ENCODE measurements around the gene OR10P1. TPM values are rescaled to one million over a fixed set of nuclear protein-coding genes. Genes with fewer than 3 reads are reported as not detected.

Gene OR10P1
- total and polyA plus RNA-seq, 10 of the 15 experiments (the other 5 are each of a cell fraction or from before 2014, with no cell fraction given): not detected

DNA sequence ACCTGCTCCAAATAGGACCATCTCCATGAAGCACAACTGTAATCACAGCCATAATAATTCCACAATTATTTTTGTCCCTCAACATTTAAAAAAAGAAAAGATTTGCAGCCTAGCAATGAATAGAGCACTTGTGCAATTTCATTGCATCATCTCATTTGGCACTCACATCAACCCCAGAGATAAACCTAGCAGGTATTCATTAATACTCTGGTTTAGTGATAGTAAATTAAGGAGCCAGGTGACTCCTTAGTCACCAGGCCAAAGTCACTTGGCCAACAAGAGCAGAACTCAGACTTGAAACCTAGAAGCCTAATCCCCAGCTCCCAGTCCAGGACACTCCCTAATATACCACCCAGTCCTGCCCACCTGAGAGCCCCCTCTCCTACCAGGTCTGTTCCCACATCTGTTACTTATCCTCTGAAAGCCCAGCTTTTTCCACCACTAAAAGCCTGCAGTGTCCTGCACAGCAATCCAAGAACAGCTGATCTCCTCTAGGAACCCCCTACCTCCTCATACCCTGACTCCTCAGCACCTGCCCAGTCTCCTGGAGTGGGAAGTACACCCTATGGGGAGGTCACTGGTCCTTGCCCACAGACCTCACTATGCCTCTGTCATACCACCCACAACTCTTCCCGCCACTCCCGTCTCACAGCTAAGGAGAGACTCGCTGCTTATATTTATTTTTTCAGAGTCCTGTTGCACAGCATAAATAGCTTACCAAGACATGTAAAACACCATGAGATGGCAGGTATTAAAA is 22.1 kb downstream of the OR10P1 start:
- no peak overlapping the region for H2AFZ ChIP-seq (ENCODE audit: control insufficient read depth, low read depth, low read length)
- CTCF ChIA-PET: interaction anchor here (0.8 to 6.0 kb wide), 9 partner anchors 13 to 685 kb away, joined by 3 to 109 read pairs (median 6); partner anchors contain the start of gene RDH5

More for the DNA sequence above, 22.1 kb downstream of the OR10P1 start:
- Histone ChIP-seq H3K4me1 (ENCODE audit: control insufficient read depth, insufficient read depth, low read length) (no peaks in the 10 kb centered on the region), H3K36me3 (ENCODE audit: control insufficient read depth in 2 of 2, insufficient read depth in 2 of 2, low read length in 1 of 2) (no peaks in the 10 kb centered on the region), H3K9ac (ENCODE audit: control insufficient read depth, insufficient read depth, low read length) (no peak overlapping the region), H4K20me1 (ENCODE audit: control insufficient read depth, insufficient read depth) (no peaks in the 10 kb centered on the region), H3K79me2 (ENCODE audit: control insufficient read depth, insufficient read depth, low read length) (no peaks in the 10 kb centered on the region), H3K9me3 (replicated peaks; ENCODE audit: control insufficient read depth, insufficient read depth, low read length) (no peaks in the 10 kb centered on the region), H3K27me3 (replicated peaks in 1 of 2; ENCODE audit: control insufficient read depth in 2 of 2, insufficient read depth in 2 of 2, low read length in 1 of 2) (no peaks in the 10 kb centered on the region), H3K27ac (ENCODE audit: control insufficient read depth, insufficient read depth) (no peak overlapping the region), H3K4me2 (ENCODE audit: control insufficient read depth, insufficient read depth) (no peak overlapping the region), H3K4me3 (no peak overlapping the region)
- in situ Hi-C loops (cut with MboI): no loop called here
- ATAC-seq (no peak), FAIRE-seq (no peak), DNase-seq (ENCODE audit: low read depth, low spot score) (no peak)
- TF ChIP-seq MTA3 (IDR thresholded peaks at IDR 0.05; ENCODE audit: borderline replicate concordance, low read length) (no peak), NFYB (IDR thresholded peaks at IDR 0.05; ENCODE audit: insufficient read depth, low read depth, low read length) (no peak), STAT3 (IDR thresholded peaks at IDR 0.05; ENCODE audit: low read depth, low read length) (no peak), RELA (IDR thresholded peaks at IDR 0.05; ENCODE audit: borderline replicate concordance, partially characterized antibody) (no peak), FOS (IDR thresholded peaks at IDR 0.05; ENCODE audit: borderline replicate concordance, extremely low read depth, insufficient read length) (no peak), ZNF207 (IDR thresholded peaks at IDR 0.05; ENCODE audit: borderline replicate concordance) (no peak)
- TF ChIP-seq, protein P1, sequence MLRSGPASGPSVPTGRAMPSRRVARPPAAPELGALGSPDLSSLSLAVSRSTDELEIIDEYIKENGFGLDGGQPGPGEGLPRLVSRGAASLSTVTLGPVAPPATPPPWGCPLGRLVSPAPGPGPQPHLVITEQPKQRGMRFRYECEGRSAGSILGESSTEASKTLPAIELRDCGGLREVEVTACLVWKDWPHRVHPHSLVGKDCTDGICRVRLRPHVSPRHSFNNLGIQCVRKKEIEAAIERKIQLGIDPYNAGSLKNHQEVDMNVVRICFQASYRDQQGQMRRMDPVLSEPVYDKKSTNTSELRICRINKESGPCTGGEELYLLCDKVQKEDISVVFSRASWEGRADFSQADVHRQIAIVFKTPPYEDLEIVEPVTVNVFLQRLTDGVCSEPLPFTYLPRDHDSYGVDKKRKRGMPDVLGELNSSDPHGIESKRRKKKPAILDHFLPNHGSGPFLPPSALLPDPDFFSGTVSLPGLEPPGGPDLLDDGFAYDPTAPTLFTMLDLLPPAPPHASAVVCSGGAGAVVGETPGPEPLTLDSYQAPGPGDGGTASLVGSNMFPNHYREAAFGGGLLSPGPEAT (IDR thresholded peaks at IDR 0.05; ENCODE audit: low read depth): no peak
- TF ChIP-seq, protein P2, sequence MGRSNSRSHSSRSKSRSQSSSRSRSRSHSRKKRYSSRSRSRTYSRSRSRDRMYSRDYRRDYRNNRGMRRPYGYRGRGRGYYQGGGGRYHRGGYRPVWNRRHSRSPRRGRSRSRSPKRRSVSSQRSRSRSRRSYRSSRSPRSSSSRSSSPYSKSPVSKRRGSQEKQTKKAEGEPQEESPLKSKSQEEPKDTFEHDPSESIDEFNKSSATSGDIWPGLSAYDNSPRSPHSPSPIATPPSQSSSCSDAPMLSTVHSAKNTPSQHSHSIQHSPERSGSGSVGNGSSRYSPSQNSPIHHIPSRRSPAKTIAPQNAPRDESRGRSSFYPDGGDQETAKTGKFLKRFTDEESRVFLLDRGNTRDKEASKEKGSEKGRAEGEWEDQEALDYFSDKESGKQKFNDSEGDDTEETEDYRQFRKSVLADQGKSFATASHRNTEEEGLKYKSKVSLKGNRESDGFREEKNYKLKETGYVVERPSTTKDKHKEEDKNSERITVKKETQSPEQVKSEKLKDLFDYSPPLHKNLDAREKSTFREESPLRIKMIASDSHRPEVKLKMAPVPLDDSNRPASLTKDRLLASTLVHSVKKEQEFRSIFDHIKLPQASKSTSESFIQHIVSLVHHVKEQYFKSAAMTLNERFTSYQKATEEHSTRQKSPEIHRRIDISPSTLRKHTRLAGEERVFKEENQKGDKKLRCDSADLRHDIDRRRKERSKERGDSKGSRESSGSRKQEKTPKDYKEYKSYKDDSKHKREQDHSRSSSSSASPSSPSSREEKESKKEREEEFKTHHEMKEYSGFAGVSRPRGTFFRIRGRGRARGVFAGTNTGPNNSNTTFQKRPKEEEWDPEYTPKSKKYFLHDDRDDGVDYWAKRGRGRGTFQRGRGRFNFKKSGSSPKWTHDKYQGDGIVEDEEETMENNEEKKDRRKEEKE (IDR thresholded peaks at IDR 0.05): no peak
- TF ChIP-seq, protein P3, sequence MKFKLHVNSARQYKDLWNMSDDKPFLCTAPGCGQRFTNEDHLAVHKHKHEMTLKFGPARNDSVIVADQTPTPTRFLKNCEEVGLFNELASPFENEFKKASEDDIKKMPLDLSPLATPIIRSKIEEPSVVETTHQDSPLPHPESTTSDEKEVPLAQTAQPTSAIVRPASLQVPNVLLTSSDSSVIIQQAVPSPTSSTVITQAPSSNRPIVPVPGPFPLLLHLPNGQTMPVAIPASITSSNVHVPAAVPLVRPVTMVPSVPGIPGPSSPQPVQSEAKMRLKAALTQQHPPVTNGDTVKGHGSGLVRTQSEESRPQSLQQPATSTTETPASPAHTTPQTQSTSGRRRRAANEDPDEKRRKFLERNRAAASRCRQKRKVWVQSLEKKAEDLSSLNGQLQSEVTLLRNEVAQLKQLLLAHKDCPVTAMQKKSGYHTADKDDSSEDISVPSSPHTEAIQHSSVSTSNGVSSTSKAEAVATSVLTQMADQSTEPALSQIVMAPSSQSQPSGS (IDR thresholded peaks at IDR 0.05; ENCODE audit: low read length): no peak
- TF ChIP-seq, protein P4, sequence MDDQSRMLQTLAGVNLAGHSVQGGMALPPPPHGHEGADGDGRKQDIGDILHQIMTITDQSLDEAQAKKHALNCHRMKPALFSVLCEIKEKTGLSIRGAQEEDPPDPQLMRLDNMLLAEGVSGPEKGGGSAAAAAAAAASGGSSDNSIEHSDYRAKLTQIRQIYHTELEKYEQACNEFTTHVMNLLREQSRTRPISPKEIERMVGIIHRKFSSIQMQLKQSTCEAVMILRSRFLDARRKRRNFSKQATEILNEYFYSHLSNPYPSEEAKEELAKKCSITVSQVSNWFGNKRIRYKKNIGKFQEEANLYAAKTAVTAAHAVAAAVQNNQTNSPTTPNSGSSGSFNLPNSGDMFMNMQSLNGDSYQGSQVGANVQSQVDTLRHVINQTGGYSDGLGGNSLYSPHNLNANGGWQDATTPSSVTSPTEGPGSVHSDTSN (IDR thresholded peaks at IDR 0.05; ENCODE audit: insufficient replicate concordance, low read depth, low read length): no peak
- ChIA-PET RAD21 (ENCODE audit: unreplicated experiment) (interaction anchor here (1.0 to 1.2 kb wide), 2 partner anchors 14 to 79 kb away, joined by 3 to 12 read pairs; no protein-coding TSS in a partner anchor), SMC1A (ENCODE audit: uncharacterized antibody, unreplicated experiment) (interaction anchor here (0.8 to 3.8 kb wide), 5 partner anchors 13 to 79 kb away, joined by 3 to 35 read pairs (median 11); no protein-coding TSS in a partner anchor), POLR2A (interaction anchor here (0.6 kb wide), 1 partner anchor 133 kb away, joined by 5 read pairs; no protein-coding TSS in a partner anchor)
- no TSS peak for BruUV-seq (replicated peaks)
- intact Hi-C loops (cut with micrococcal nuclease; ENCODE audit: unreplicated experiment): loop anchor here (1.0 kb wide), 1 partner anchor 78 kb away; no protein-coding TSS in a partner anchor
- 35% methylated on average over 3 of the region's 3 CpGs for WGBS (ENCODE audit: insufficient coverage, insufficient replicate concordance, low lambda C conversion rate, missing lambda C conversion rate)

All from GM12878 (cell line).